DND-41 (cell line): ENCODE data around the gene CHSY1.

Source experiments
- ATAC-seq: fragments of 200-7000 bp; cut with Tn5 transposase; 3 replicates; pipeline ENCODE4 v1.9.1; 2021; ENCODE audit warnings: low read depth; ENCODE audit not compliant: insufficient read depth
- DNase-seq: peaks from one replicate; pipeline ENCODE4 v3.0.0-alpha.2; 2020
- H2AFZ ChIP-seq: 2 replicates; pipeline ENCODE4 v1.6.0; 2012; ENCODE audit warnings: low read depth, low read length
- H3K27ac ChIP-seq: 2 replicates; pipeline ENCODE4 v1.5.1; 2012; ENCODE audit warnings: low read length, inconsistent platforms
- H3K27me3 ChIP-seq: fragments of 200-600 bp; sonication (generic); 2 replicates; pipeline ENCODE4 v1.6.0; 2012; ENCODE audit warnings: low read length, mild to moderate bottlenecking, inconsistent platforms; ENCODE audit not compliant: insufficient read depth, poor library complexity
- H3K36me3 ChIP-seq: 2 replicates; pipeline ENCODE4 v1.5.1; 2012; ENCODE audit warnings: low read length, inconsistent platforms; ENCODE audit not compliant: insufficient read depth
- H3K4me1 ChIP-seq: 2 replicates; pipeline ENCODE4 v1.5.1; 2012; ENCODE audit warnings: mild to moderate bottlenecking, low read length; ENCODE audit not compliant: insufficient read depth
- H3K4me2 ChIP-seq: 2 replicates; pipeline ENCODE4 v1.6.0; 2012; ENCODE audit warnings: mild to moderate bottlenecking, moderate library complexity, low read length, inconsistent platforms; ENCODE audit not compliant: insufficient read depth
- H3K4me3 ChIP-seq, 2 experiments: fragments of 200-600 bp in 1 of 2; shearing (Covaris generic) in 1 of 2; 2 replicates each; pipeline ENCODE4 v1.5.1; 2012 to 2016; ENCODE audit warnings: inconsistent platforms in 2 of 2, low read length in 2 of 2, mild to moderate bottlenecking in 2 of 2, low read depth in 1 of 2, moderate library complexity in 1 of 2
- H3K79me2 ChIP-seq: 2 replicates; pipeline ENCODE4 v1.6.0; 2012; ENCODE audit warnings: low read length, inconsistent platforms; ENCODE audit not compliant: insufficient read depth
- H3K9ac ChIP-seq: 2 replicates; pipeline ENCODE4 v1.6.0; 2012; ENCODE audit warnings: low read depth, mild to moderate bottlenecking, inconsistent platforms, low read length, moderate library complexity
- H3K9me3 ChIP-seq: 2 replicates; pipeline ENCODE4 v1.5.1; 2012; ENCODE audit warnings: low read length, moderate library complexity, mild to moderate bottlenecking, inconsistent platforms; ENCODE audit not compliant: insufficient read depth, severe bottlenecking
- H4K20me1 ChIP-seq: 2 replicates; pipeline ENCODE4 v1.6.0; 2012; ENCODE audit warnings: low read length; ENCODE audit not compliant: insufficient read depth
- CTCF ChIP-seq: IDR thresholded peaks from 2 replicates; pipeline ENCODE4 v1.5.1; 2012; ENCODE audit warnings: borderline replicate concordance, low read length, moderate library complexity, mild to moderate bottlenecking; ENCODE audit not compliant: poor library complexity, severe bottlenecking; ENCODE audit errors: extremely low read depth
- EZH2 ChIP-seq: IDR thresholded peaks from 3 replicates; pipeline ENCODE4 v1.6.1; 2012; ENCODE audit warnings: borderline replicate concordance, low read depth, mild to moderate bottlenecking, moderate library complexity, low read length, inconsistent platforms; ENCODE audit not compliant: severe bottlenecking

The CHSY1 gene

GRCh38 chr15:101148166-101148880 lies 103.5 kb downstream of the CHSY1 start:
- ATAC-seq (no peak), DNase-seq (no peak)
- no peak for TF ChIP-seq EZH2
- no peak for TF ChIP-seq CTCF
- Histone ChIP-seq H3K4me2 (no peak overlapping the region), H3K9me3 (no peaks in the 10 kb centered on the region), H2AFZ (no peak overlapping the region), H4K20me1 (no peaks in the 10 kb centered on the region), H3K9ac (no peak overlapping the region), H3K4me1 (no peaks in the 10 kb centered on the region), H3K36me3 (no peaks in the 10 kb centered on the region), H3K4me3 (no peak overlapping the region), H3K79me2 (no peaks in the 10 kb centered on the region), H3K27ac (no peak overlapping the region), H3K27me3 (no peaks in the 10 kb centered on the region)

- no peaks in the 10 kb centered on the region for H3K36me3 ChIP-seq
- H3K4me3 ChIP-seq = no peak overlapping the region
- H3K4me2 ChIP-seq = no peak overlapping the region
- no peak overlapping the region for H3K27ac ChIP-seq
- H3K9me3 ChIP-seq = no peaks in the 10 kb centered on the region
- H2AFZ ChIP-seq = no peak overlapping the region
- H3K79me2 ChIP-seq = no peaks in the 10 kb centered on the region
- H3K9ac ChIP-seq = no peak overlapping the region
- DNase-seq (no peak), ATAC-seq (no peak)
- no peaks in the 10 kb centered on the region for H3K4me1 ChIP-seq
- H3K27me3 ChIP-seq = no peaks in the 10 kb centered on the region
- no peak for TF ChIP-seq EZH2
- no peaks in the 10 kb centered on the region for H4K20me1 ChIP-seq
Observed at GRCh38 chr15:101147181-101147580, 104.7 kb downstream of the CHSY1 start.

GRCh38 chr15:101146118-101146702 lies 105.6 kb downstream of the CHSY1 start:
- Histone ChIP-seq H3K36me3 (no peaks in the 10 kb centered on the region), H3K27ac (no peak overlapping the region), H3K9me3 (no peaks in the 10 kb centered on the region), H3K9ac (no peak overlapping the region), H4K20me1 (no peaks in the 10 kb centered on the region), H3K4me3 (no peak overlapping the region), H3K79me2 (no peaks in the 10 kb centered on the region), H2AFZ (no peak overlapping the region), H3K27me3 (no peaks in the 10 kb centered on the region), H3K4me2 (no peak overlapping the region), H3K4me1 (no peaks in the 10 kb centered on the region)
- TF ChIP-seq CTCF (no peak), EZH2 (no peak)
- no peak for DNase-seq
- no peak for ATAC-seq

GRCh38 chr15:101145362-101145761 lies 106.5 kb downstream of the CHSY1 start:
- H3K27me3 ChIP-seq = no peaks in the 10 kb centered on the region
- DNase-seq (no peak), ATAC-seq (no peak)
- H3K9ac ChIP-seq = no peak overlapping the region
- H3K4me1 ChIP-seq = no peaks in the 10 kb centered on the region
- TF ChIP-seq CTCF = no peak
- no peak for TF ChIP-seq EZH2
- H3K36me3 ChIP-seq = no peaks in the 10 kb centered on the region
- no peaks in the 10 kb centered on the region for H3K9me3 ChIP-seq
- no peak overlapping the region for H3K27ac ChIP-seq
- no peak overlapping the region for H2AFZ ChIP-seq
- H3K4me2 ChIP-seq = no peak overlapping the region
- no peak overlapping the region for H3K4me3 ChIP-seq
- no peaks in the 10 kb centered on the region for H3K79me2 ChIP-seq
- H4K20me1 ChIP-seq = no peaks in the 10 kb centered on the region
